Right atrium auricular region (tissue), 2 donors: ENCODE results near the gene KCND3. TPM values are rescaled to one million over a fixed set of nuclear protein-coding genes. Genes with fewer than 3 reads are reported as not detected.

ENCODE experiments used
- DNase-seq: peaks from one replicate; pipeline ENCODE4 v3.0.0-alpha.2; 2019; ENCODE audit warnings: low spot score
- H3K27ac ChIP-seq, 2 donors: fragments of 200-600 bp; sonication (generic); 1 replicate in 1 of 2; 2 replicates in 1 of 2; pipeline ENCODE4 v1.5.1; 2016 to 2019
- H3K27me3 ChIP-seq, 2 donors: fragments of 200-600 bp; sonication (generic); one replicate each; pipeline versions ENCODE4 v1.5.1 to v1.6.0; 2017 to 2019
- H3K36me3 ChIP-seq: fragments of 200-600 bp; sonication (generic); one replicate; pipeline ENCODE4 v1.5.1; 2016
- H3K4me1 ChIP-seq, 2 donors: fragments of 200-600 bp; sonication (generic); one replicate each; pipeline versions ENCODE4 v1.5.1 to v1.6.0; 2017 to 2019
- H3K4me3 ChIP-seq, 2 donors: fragments of 200-600 bp; sonication (generic); 1 replicate in 1 of 2; 2 replicates in 1 of 2; pipeline ENCODE4 v1.5.1; 2017 to 2019; ENCODE audit warnings: mild to moderate bottlenecking in 1 of 2, moderate library complexity in 1 of 2
- H3K9me3 ChIP-seq, 2 donors: fragments of 200-600 bp; sonication (generic); one replicate each; pipeline ENCODE4 v1.5.1; 2019
- total RNA-seq, 2 donors: library from RNA; depleted of rRNA; stranded (reverse); fragments of >200 nt; gene quantifications; one replicate each; pipeline ENCODE4 v1.1.0, GENCODE V29; 2016
- TF ChIP-seq, protein P1 (sequence below), 2 donors: fragments of 200-600 bp; sonication (generic); IDR thresholded peaks; one replicate each; pipeline ENCODE4 v1.5.1; 2019; ENCODE audit warnings: antibody characterized with exemption in 2 of 2

Gene KCND3
- total RNA-seq, 2 donors from 2014 or later = 19.6 to 24.9 TPM

DNA sequence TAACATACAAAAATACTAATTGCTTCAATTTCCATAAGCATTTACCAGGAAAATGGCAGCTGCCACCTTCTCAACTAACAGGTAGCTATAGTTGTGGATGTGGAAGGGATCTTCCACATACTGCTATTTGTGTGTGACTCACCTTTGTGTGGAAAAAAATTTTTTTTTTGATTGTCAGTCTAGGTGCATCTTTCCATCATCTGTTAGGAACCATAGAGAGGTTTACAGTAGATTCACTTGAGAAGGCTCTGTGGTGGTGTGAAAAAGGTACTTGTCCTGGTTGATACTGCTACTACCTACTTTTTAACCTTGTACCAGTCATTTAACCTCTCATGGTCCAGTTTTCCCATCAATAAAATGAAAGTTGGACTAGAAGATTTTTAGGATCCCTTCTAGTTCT is 220.8 kb downstream of the KCND3 start:
- H3K36me3 ChIP-seq = peaks cover 37% of the 10 kb centered on the region
- H3K4me3 ChIP-seq = no peak overlapping the region
- no peaks in the 10 kb centered on the region for H3K4me1 ChIP-seq
- no peaks in the 10 kb centered on the region for H3K27me3 ChIP-seq
- H3K27ac ChIP-seq = no peak overlapping the region
- no peaks in the 10 kb centered on the region for H3K9me3 ChIP-seq
- TF ChIP-seq, protein P1, sequence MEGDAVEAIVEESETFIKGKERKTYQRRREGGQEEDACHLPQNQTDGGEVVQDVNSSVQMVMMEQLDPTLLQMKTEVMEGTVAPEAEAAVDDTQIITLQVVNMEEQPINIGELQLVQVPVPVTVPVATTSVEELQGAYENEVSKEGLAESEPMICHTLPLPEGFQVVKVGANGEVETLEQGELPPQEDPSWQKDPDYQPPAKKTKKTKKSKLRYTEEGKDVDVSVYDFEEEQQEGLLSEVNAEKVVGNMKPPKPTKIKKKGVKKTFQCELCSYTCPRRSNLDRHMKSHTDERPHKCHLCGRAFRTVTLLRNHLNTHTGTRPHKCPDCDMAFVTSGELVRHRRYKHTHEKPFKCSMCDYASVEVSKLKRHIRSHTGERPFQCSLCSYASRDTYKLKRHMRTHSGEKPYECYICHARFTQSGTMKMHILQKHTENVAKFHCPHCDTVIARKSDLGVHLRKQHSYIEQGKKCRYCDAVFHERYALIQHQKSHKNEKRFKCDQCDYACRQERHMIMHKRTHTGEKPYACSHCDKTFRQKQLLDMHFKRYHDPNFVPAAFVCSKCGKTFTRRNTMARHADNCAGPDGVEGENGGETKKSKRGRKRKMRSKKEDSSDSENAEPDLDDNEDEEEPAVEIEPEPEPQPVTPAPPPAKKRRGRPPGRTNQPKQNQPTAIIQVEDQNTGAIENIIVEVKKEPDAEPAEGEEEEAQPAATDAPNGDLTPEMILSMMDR (IDR thresholded peaks at IDR 0.05) = no peak
- DNase-seq = no peak

- DNase-seq = no peak
- TF ChIP-seq, protein P1 (IDR thresholded peaks at IDR 0.05) = no peak
- peaks cover 43% of the 10 kb centered on the region for H3K36me3 ChIP-seq
- no peaks in the 10 kb centered on the region for H3K27me3 ChIP-seq
- H3K4me1 ChIP-seq = no peaks in the 10 kb centered on the region
- no peak overlapping the region for H3K27ac ChIP-seq
- H3K4me3 ChIP-seq = no peak overlapping the region
- H3K9me3 ChIP-seq = no peaks in the 10 kb centered on the region
These were observed 221.4 kb downstream of the KCND3 start for GRCh38 chr1:111768023-111768422.

- Histone ChIP-seq H3K36me3 (peaks cover 72% of the 10 kb centered on the region), H3K4me3 (no peak overlapping the region), H3K27ac (no peak overlapping the region), H3K27me3 (no peaks in the 10 kb centered on the region), H3K9me3 (no peaks in the 10 kb centered on the region), H3K4me1 (peaks cover 0 to under 1% of the 10 kb centered on the region in 2 donors)
- TF ChIP-seq, protein P1 (IDR thresholded peaks at IDR 0.05) = no peak
- DNase-seq = no peak
These were observed 227.1 kb downstream of the KCND3 start for GRCh38 chr1:111762332-111762731.

DNA sequence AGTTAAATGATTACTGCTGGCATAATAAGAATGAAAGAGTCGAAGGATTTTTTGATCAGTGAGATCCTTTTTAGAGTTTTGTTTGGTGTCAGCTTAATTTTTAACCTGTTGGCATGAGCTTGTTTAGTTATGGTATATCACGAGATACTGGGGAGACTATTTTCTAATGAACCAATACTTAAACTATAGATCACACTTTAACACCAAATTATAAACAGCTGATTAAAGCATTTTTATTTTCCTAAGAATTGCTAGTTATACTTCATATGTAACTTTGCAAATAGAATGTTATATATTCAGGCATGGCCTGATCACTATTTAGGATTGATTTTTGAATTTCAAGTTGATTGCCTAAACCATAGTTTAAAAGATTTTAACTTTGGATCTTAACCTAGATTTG is 227.8 kb downstream of the KCND3 start:
- Histone ChIP-seq H3K27ac (no peak overlapping the region), H3K4me3 (no peak overlapping the region), H3K4me1 (peaks cover 0 to 6% of the 10 kb centered on the region in 2 donors), H3K36me3 (peaks cover 67% of the 10 kb centered on the region), H3K9me3 (no peaks in the 10 kb centered on the region), H3K27me3 (no peaks in the 10 kb centered on the region)
- TF ChIP-seq, protein P1 (IDR thresholded peaks at IDR 0.05) = no peak
- DNase-seq = no peak

- H3K4me3 ChIP-seq = no peak overlapping the region
- TF ChIP-seq, protein P1 (IDR thresholded peaks at IDR 0.05) = no peak
- H3K36me3 ChIP-seq = peaks cover 36% of the 10 kb centered on the region
- no peaks in the 10 kb centered on the region for H3K9me3 ChIP-seq
- H3K27me3 ChIP-seq = no peaks in the 10 kb centered on the region
- H3K27ac ChIP-seq = no peak overlapping the region
- peaks cover 0 to 23% of the 10 kb centered on the region in 2 donors for H3K4me1 ChIP-seq
- DNase-seq = no peak
These were observed 231.1 kb downstream of the KCND3 start for GRCh38 chr1:111758373-111758772.

- Histone ChIP-seq H3K4me3 (peak overlapping the region; percentile 62 to 84), H3K36me3 (peaks cover 13% of the 10 kb centered on the region), H3K27me3 (no peaks in the 10 kb centered on the region), H3K9me3 (no peaks in the 10 kb centered on the region), H3K4me1 (peaks cover 0 to 23% of the 10 kb centered on the region in 2 donors), H3K27ac (peak overlapping the region; percentile 95 to 96)
- TF ChIP-seq, protein P1 (IDR thresholded peaks at IDR 0.05) = no peak
- DNase-seq = no peak
These were observed 233.3 kb downstream of the KCND3 start for GRCh38 chr1:111756124-111756513.
